GM21515 (cell line): Measurements from ENCODE around the gene JAKMIP1.

Source experiments
- ATAC-seq: cut with Tn5 transposase; IDR thresholded peaks from one replicate; pipeline ENCODE4 v1.9.1; 2021; ENCODE audit not compliant: unreplicated experiment

JAKMIP1 gene

DNA sequence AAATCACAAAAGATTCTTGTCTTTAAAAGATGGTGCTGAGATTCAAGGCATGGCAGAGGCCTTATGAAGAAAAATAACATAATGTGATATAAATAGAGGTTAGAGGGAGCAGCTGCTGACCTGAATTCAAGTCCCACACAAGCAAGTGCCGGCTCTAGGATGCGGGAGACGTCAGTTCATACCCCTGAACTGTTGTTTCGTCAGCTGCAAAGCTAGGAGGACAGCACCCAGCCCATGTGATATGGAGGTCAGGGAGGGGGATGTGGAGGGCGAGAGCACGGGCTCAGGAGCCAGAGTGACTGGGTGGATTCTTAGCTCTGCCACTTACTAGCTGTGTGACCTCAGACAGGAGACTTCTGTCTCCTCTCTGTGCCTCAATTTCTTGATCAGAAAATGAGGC is 77.9 kb downstream of the JAKMIP1 start:
- no peak for ATAC-seq

DNA sequence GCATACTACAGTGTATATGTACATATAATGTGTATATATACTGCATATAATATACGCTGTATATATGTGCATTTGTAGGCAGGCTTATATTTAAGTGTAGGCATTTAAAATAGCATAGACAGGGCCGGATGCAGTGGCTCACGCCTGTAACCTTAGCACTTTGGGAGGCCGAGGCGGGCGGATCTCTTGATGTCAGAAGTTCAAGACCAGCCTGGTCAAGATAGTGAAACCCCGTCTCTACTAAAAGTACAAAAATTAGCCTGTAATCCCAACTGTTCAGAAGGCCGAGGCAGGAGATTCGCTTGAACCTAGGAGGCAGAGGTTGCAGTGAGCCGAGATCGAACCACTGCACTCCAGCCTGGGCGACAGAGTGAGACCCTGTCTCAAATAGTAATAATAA is 78.4 kb downstream of the JAKMIP1 start:
- no peak for ATAC-seq

DNA sequence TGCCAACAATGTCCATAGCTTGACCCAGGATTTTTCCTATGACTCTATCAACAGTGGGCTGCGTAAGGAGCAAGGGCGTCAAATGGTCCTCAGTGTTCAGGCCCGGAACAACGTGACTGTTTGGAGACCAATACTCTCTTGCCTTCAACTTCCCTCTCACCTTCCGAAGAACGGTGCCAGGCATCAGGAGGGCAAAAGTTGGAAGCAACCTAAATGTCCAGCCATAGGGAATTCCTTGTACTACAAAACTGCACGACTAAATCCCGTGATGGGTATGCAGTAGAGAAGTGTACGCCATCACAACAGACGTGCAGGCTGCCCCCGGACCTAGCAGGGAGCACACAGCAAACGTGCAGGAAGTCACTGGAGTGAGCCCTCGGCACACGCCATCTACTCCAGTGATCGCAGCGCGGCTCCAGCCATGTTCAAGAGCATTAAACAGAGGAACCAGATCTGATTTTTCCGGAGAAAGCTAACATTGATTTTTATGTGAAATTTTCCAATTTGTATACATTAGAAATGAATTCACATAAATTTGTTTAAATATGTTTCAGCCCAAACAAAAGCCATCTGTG is 79.0 kb downstream of the JAKMIP1 start:
- no peak for ATAC-seq

DNA sequence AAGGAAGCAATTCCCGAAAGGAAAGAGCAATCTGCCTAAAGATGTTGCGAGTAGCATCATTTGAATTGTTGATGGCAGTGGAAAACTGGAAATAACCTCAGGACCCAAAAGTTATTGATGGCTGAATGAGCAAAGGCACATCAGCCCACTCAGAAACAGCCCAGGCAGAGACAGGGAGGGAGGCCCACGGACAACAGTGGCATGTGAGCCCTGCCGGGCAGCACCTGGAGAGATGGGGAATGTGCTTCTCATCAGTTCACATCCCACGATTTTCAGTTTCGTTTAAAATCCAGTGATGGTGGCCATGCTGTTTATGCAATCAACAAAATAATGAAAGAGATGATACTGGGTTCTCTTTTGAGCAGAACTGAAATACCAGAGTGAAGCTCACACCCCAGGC is 80.0 kb downstream of the JAKMIP1 start:
- ATAC-seq, result no peak

DNA sequence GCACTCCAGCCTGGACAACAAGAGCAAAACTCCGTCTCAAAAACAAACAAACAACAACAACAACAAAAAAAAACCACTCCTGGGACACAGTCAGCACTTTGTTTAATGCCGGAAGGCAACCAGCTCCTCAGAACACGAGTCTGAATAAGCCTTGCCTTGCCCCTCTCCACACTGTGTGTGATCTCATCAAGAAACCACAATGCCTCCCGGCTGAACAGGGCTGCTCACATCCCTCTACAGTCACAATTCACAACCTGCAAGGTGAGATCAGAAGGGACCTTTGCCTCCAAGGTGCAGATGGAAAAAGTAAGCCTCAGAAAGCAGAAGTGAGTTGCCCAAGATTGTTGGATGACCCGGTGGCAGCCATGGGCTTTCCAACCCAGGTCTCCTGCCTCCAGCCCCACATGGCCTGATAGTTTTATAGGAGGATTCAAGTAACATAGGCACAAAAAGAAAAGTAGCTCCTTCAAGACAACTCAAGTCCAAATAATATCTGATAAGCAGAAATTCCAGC is 80.8 kb downstream of the JAKMIP1 start:
- ATAC-seq, result no peak

DNA sequence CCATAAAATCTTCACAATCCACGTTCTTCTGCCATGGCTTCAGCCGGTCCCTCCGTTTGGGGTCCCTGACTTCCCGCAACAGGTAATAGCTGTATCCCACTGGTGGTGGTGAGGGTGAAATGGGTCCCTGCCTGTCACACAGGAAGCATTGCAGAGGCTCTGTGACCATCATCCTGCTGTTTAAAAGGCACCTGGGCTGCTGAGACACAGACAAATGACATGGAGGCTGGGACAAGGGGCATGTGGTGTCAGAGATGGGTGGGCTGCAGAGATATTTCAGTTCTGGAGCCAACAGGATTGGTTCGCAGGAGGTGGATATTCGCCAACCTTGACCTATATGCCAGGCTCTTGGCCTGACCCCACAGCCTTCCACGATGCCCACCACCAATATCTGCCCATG is 82.1 kb downstream of the JAKMIP1 start:
- ATAC-seq, result no peak

DNA sequence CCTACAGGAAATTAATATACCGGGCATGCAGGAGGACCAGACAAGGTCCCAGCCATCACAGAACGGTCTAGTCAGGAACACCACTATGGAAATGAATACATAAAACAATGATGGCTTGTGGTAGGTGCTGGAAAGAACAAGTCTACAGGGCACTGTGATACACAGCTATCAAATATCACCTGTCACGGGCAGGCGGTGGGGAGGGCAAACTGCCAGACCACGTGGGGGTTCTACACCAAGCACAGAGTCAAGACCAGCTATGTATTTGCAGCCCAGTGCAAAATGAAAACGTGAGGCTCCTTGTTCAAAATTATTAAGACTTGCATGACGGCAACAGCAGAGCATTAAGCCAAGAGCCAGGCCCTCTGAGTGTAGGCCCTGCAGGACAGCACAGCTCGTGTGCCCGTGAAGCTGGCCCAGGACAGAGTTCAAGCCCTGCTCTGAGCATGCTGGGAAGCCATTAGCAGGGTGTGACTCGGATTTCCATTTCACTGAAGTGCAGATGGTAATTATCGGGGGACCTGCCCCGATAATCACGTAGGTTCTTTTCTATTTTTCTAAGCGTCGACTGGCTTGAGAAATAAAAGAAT is 83.6 kb downstream of the JAKMIP1 start:
- no peak for ATAC-seq

DNA sequence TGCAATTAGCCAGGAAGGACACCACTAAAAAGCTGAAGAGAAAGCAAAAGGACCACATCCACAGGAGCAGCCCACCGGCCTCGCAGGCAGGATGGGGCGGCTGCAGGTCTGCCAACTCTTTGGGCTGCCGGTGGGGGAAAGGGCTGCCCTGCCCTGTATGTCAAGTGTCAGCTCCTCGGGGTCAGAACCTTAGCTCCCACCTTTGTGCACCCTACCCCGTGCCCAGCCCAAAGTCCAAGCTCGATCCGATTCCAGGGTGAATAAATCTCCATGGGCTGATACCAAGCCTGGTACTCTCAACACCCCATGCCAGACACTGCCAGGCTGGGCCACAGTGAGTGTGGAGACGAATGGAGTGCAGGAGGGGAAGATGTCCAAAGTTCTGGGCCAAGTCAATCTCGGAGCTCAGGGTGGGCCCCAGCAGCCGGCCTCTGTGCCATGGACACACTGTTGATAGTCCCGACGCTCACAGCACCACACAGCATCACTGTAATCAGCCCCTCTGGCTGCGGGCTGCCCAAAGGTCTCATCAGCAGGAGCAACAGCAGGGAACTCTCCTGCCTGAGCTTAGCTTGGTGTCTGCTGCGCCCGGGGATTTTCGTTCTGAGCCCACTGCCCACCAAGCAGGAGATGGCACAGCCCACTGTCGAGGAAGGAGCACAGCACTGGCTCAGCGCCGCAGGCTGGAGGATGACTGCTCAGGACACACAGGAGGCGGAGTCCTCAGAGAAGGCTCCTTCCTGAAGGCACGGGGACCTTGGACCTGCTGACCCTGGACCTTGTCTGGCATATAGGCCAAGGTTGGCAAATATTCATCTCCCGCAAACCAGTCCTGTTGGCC is 84.4 kb downstream of the JAKMIP1 start:
- ATAC-seq, result no peak

DNA sequence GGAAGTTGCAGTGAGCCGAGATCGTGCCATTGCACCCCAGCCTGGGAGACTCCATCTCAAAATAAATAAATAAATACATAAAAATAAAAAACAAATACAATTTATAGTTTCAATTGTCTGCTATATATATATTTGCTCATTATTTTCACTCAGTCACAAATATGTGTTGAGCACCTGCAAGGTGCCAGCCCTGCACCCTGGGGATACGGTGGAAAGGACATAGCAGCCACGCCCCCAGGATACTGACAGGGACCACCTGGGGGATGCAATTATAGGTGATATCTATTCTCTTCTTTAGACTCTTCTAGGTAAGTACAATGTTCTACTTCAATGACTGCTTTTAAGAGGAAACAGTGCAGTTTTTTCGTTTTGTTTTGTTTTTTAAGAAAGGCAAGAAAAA is 85.0 kb downstream of the JAKMIP1 start:
- no peak for ATAC-seq

DNA sequence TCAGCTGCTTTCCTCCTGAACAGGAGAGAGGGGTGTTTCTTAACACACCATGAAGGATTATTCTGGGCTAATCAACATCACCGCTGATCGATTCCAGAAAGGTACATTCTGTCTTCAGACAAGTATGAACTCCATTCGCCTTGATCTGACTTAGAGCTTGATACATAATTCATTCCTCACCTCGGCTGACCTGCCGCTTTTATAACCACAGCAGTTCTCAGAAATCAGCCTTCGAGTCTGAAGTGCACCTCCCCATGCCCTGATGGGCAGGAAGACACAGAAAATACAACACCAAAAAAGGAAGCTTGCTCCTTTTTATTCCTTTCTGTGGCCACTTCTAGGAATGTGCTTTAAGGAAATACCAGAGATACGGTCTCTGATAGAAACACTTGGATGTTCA is 85.7 kb downstream of the JAKMIP1 start:
- no peak for ATAC-seq

DNA sequence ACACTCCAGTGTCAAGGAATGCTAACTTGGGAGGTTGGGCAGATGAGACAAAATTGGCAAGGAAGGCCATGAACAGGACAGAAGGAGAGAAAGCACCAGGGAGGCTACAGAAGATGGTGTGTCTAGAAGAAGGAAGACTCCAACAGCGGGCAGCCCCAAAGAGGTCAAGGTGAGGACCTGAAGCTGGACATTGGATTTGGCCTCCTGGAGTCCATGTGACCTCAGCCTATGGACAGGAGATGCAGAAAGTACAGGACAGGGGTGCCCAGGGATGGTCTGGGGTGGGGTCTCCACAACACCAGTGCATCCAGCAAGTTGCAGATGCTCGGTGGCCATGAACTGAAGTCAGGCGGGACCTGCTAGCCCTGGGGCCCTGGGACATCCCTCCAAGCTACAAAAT is 86.2 kb downstream of the JAKMIP1 start:
- ATAC-seq, result no peak

DNA sequence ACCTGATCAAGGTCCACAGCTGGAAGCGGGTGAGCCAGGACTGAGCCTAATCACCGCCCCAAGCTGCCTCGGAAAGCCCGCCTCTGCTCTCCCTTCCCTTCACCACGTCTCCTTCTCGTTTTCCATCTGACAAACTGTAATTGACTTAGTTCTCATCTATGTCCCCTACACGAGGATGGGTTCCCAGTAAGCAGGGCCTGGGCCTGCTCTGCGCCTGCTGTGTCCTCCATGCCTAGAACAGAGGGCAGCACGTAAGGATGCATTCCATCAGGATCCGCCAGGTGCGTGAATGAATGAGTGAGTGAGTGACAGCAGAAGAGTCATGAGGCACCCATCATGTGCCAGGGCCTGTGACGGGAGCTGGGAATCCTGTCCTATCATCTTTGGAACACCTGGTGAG is 86.7 kb downstream of the JAKMIP1 start:
- ATAC-seq, result no peak

DNA sequence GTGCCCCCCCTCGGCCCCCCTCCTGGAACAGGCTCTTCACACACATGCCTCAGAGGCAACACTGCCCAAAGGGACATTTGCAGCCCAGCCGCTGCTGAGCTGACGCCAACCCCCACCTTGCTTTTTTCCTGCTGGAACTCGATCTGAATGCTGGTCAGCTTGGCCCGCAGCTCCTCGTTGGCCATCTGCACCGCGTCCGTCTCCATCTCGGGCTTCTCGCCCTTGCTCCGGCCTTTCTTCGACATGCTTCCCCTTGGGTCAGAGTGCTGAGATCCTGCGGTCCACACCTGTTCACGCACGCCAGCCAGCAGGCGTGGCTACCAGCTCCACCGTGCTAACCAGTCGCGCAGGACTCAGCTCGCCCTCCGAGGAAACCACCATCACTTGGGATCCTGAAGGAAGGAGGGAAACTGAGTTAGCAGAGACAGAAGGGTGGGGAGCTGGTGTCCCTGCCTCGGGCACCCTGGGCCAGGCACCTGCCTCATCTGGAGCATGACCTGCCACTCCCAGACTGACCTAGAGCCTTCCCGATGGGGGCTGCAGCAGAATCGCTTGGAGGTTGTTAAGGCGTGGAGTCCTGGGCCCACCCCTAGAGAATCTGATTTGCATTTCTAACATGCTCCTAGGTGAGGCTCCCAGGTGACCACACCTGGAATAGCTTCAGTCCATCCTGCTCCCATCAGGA is 87.6 kb downstream of the JAKMIP1 start:
- ATAC-seq, result no peak

DNA sequence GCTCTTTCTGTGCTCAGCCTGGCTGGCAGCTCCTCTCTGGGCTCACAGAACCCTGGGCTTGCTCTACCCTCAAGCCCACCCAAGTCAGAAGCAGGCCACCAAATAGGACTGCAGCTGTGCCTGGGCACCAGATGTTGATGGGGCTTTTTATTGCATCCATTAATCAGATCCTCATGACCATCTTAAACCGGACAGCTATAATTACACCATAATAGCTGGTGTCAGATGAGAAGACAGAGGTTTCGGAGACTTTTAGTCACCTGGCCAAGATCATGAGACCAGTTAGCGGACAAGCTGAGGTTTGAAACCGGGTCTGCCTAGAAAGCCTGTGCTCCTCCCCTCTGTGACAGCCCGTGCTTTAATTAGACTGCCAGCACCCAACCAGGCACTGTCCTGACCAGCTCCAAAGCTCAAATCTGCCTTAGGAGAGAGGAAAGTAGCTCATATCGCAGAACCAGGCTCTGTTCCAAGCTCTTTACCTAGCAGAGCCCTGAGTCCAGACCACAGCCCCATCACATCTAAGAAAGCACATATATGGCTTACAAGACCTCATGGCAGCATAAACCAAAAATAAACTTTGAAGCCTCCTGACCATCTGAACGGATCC is 88.9 kb downstream of the JAKMIP1 start:
- ATAC-seq, result no peak

DNA sequence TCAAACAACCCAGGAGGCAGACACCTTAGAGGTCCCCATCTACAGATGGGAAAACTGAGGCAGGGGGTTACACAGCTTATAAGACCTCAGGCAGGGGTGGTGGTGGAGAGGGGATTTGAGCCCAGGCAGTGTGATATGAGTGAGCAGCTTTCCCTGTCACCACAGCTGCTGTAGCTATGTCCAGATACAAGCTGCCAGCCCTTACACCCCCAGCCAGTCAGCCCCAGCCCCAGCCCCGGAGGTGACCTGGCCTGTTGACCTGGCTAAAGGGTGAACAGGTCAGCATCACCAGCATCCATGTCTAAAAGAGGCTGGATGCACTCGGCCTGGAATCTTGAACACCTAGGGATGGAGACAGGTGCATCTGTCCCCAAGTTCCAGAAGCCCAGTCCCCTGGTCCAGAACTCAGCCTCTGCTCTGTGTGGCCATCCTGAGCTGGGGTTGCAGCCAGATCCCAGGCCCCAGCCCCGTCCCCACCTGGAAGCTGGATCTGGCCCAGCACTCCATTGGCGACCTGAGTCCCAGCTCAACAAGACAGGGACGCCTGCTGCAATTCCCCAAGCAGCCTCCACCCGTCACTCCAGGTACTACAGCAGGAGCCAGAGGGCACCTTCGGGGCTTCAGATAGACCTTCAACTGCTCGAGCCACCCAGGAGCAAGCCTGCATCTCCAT is 89.5 kb downstream of the JAKMIP1 start:
- ATAC-seq, result no peak

DNA sequence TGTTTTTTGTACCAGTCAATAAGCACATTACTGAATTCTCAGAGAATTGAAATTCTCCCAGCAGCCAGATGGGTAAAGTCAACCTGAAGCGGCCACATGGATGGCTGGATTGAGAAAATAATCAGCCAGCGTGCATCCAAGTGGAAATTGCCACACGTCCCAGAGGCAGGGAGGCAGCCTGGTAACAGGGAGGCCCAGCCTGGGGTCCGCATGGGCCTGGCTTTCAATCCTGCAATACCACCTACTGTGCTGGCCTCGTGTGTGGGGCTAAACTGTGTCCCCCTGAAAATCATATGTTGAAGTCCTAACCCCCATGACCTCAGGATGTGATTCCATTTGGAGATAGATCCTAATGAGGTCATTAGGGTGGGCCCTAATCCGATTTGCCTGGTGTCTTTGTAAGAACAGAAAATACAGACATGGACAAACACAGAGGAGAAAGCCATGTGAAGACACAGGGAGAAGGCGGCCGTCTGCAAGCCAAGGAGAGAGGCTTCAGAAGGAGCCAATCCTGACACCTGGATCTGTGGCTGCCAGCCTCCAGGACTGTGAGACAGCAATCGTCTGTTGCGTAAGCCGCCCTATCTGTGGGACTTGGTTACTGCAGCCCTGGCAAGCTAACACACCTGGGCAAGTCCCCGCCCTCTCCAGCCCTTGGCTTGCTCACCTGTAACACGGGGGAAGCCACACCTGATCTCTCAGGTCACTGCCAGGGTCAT is 90.3 kb downstream of the JAKMIP1 start:
- ATAC-seq, result no peak

DNA sequence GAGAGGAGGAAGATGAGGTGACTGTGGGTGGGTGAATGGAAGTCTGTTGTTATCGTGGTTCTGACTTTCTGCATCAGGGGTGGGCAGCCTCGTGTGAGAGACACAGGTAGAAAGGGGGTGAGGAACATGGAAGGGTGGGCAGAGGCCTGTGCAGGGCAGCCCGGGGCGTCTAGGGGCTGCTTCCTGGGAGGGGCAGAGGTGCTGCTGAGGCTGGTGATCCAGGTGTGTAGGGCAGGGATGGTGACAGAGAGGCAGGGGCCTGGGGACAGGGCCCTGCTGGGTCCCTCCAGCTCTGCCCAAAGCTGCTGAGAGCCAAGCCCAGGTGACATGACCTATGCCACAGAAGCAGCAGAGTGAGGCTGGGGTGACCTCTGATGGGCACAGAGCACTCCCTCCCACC is 92.5 kb downstream of the JAKMIP1 start:
- ATAC-seq, result no peak

DNA sequence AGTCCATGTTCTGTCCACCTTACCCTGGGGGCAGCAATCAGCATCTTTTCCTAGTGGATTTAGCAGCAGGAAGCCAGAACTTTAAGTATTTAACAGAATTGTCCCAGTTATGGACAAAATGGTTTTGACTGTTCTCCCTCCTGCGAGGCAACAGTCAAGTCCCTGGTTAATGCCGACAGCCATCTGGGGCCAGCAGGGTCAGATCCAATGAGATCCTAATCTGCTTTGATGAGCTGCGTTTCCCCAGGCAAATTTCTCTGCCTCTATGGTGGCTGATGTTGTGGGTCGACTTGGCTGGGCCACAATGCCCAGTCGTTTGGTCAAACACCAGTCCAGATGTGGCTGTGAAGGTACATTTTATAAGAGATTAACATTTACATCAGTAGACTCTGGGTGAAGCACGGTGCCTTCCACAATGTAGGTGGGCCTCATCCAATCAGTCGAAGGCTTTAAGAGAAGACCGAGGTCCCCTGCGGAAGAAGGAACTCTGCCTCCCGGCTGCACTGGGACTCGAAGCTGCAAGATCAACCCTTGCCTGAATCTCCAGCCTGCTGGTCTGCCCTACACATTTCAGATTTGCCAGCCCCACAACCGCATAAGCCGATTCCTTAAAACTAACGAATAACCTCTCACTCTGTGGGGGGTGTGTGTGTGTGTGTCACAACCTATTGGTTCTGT is 93.1 kb downstream of the JAKMIP1 start:
- ATAC-seq, result no peak

DNA sequence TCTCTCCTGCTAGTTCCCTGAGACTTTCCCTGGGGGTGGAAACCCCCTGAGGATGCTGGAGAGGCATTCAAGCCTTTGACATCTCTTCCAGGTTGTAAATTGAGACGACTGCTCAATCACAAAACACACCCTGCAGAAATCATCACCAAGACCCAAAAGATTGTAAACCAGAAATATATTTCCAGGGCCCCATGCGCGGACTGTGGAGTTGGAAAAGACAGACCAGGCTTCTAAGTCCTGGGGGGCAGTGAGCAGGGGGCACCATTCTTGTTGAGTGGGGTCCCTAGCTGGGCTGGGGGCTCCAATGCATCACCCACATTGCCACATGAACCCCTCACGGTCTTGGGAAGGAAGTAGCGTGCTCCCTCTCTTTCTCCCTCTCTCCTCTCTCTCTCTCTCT is 94.2 kb downstream of the JAKMIP1 start:
- no peak for ATAC-seq
